ENCODE results near the gene KCNK3. TPM values are rescaled to one million over a fixed set of nuclear protein-coding genes. Genes with fewer than 3 reads are reported as not detected.

Gene KCNK3
- total and polyA plus RNA-seq, 2 donors (not counting 1 experiment from before 2014, with no cell fraction given) = not detected

DNA sequence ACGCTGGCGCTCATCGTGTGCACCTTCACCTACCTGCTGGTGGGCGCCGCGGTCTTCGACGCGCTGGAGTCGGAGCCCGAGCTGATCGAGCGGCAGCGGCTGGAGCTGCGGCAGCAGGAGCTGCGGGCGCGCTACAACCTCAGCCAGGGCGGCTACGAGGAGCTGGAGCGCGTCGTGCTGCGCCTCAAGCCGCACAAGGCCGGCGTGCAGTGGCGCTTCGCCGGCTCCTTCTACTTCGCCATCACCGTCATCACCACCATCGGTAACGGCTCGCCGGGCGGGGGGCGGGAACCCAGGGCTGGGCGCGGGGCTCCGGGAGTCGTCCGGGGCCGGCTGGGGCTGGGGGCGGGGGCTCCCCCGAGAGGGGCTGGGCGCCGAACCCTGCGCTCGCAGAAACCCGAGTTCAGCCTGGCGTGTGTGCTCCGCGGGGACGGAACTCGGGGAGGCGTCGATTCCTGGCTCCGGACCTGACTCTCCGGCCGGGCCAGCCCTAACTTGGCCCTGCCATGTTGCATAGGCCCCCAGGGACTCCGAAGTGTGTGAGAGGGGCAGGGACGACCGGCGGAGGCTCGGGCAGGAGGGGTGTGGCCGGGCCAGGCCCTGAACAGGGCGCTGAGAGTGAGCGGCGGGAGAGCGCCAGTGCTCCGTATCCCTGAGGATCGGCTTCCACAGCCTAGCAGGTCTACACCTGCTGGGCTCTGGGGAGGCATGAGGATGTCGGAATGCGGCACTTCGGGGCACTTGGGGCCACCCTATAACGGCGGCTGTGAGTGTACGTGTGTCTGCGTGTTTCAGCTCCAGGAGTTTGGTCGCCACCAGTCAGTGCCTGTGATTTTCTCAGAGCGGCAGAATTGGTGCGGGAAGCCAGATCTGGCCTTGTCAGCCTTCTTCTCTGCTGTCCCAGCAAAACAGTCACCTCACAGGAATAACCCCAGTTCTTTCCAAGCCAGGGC lies 651 bp downstream of the KCNK3 start:
- no peak overlapping the region for H3K9ac ChIP-seq (ENCODE audit: low read length)
- no peak overlapping the region for H3K4me3 Mint-ChIP-seq
- intact Hi-C loops (cut with micrococcal nuclease) = no loop called here
- H3K27me3 ChIP-seq (replicated peaks in 1 of 4; ENCODE audit: control extremely low read depth in 1 of 4, control insufficient read depth in 3 of 4, insufficient read depth in 4 of 4, low read length in 3 of 4) = peaks cover 0 to 64% (median 32%) of the 10 kb centered on the region in 4 experiments
- CTCF ChIA-PET = no interaction called here
- TF ChIP-seq EZH2 (IDR thresholded peaks at IDR 0.05; ENCODE audit: borderline replicate concordance, insufficient read depth, low read depth, low read length, poor library complexity, severe bottlenecking) = no peak
- TF ChIP-seq, protein P1, sequence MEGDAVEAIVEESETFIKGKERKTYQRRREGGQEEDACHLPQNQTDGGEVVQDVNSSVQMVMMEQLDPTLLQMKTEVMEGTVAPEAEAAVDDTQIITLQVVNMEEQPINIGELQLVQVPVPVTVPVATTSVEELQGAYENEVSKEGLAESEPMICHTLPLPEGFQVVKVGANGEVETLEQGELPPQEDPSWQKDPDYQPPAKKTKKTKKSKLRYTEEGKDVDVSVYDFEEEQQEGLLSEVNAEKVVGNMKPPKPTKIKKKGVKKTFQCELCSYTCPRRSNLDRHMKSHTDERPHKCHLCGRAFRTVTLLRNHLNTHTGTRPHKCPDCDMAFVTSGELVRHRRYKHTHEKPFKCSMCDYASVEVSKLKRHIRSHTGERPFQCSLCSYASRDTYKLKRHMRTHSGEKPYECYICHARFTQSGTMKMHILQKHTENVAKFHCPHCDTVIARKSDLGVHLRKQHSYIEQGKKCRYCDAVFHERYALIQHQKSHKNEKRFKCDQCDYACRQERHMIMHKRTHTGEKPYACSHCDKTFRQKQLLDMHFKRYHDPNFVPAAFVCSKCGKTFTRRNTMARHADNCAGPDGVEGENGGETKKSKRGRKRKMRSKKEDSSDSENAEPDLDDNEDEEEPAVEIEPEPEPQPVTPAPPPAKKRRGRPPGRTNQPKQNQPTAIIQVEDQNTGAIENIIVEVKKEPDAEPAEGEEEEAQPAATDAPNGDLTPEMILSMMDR (IDR thresholded peaks at IDR 0.05) = no peak
- H3K4me1 Mint-ChIP-seq = peaks cover 4% of the 10 kb centered on the region
- POLR2A ChIA-PET = no interaction called here
- no peaks in the 10 kb centered on the region for H4K20me1 ChIP-seq (ENCODE audit: control insufficient read depth, insufficient read depth, low read length, poor library complexity, severe bottlenecking)
- no peak overlapping the region for H3K27ac ChIP-seq (ENCODE audit: low read length in 2 of 2)
- H2AFZ ChIP-seq (ENCODE audit: insufficient read depth, low read depth, low read length, poor library complexity, severe bottlenecking) = no peak overlapping the region
- ATAC-seq (ENCODE audit: low read depth) (no peak), DNase-seq (no peak)
- peak overlapping the region; percentile 19 for H3K4me2 ChIP-seq (replicated peaks; ENCODE audit: low read depth, low read length, poor library complexity, severe bottlenecking)
- no peaks in the 10 kb centered on the region for H3K36me3 ChIP-seq (replicated peaks in 1 of 2; ENCODE audit: control extremely low read depth in 1 of 2, control insufficient read depth in 1 of 2, extremely low read depth in 1 of 2, insufficient read depth in 2 of 2, low read length in 1 of 2)
- H3K4me3 ChIP-seq (ENCODE audit: control extremely low read depth in 1 of 5, extremely low read depth in 1 of 5, insufficient read depth in 1 of 5, low read depth in 2 of 5, low read length in 4 of 5) = no peak overlapping the region
- 8% methylated on average over 83 of the region's 83 CpGs for WGBS (ENCODE audit: insufficient coverage)
- H3K27me3 Mint-ChIP-seq = peaks cover 68% of the 10 kb centered on the region
- H3K79me2 ChIP-seq (ENCODE audit: control insufficient read depth, insufficient read depth, low read length) = no peaks in the 10 kb centered on the region
- no peak overlapping the region for H3K27ac Mint-ChIP-seq
- H3K9me3 Mint-ChIP-seq (ENCODE audit: insufficient read depth) = no peaks in the 10 kb centered on the region
- peaks cover 0 to 5% (median 0%) of the 10 kb centered on the region in 3 donors for H3K9me3 ChIP-seq (ENCODE audit: control extremely low read depth in 1 of 3, control insufficient read depth in 2 of 3, insufficient read depth in 1 of 3, low read length in 2 of 3)
- H3K4me1 ChIP-seq (ENCODE audit: control insufficient read depth in 2 of 2, insufficient read depth in 2 of 2, low read length in 2 of 2) = no peaks in the 10 kb centered on the region

DNA sequence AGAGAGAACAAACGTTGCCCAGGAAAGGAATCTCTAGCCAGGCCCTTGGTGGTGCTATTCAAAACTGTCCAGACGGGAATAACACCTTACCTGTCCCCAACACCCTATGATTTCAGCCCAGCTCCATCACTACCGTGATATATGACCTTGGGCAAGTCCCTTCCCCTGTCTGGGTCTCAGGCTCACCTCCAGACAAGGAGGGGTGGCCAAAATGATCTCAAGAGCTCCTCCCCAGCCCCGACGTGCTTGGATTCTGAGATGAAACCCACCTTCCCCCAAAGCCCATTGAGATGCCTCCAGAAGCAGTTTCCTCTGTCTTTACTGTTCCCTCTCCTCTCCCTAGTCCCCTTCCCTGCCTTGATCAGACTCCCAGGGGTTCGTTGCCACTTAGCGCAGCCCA lies 1.5 kb downstream of the KCNK3 start:
- Mint-ChIP-seq H3K4me1 (peaks cover 4% of the 10 kb centered on the region), H3K4me3 (no peak overlapping the region), H3K27me3 (peaks cover 68% of the 10 kb centered on the region), H3K27ac (no peak overlapping the region), H3K9me3 (ENCODE audit: insufficient read depth) (no peaks in the 10 kb centered on the region)
- Histone ChIP-seq H4K20me1 (ENCODE audit: control insufficient read depth, insufficient read depth, low read length, poor library complexity, severe bottlenecking) (no peaks in the 10 kb centered on the region), H3K9ac (ENCODE audit: low read length) (no peak overlapping the region), H3K4me1 (ENCODE audit: control insufficient read depth in 2 of 2, insufficient read depth in 2 of 2, low read length in 2 of 2) (no peaks in the 10 kb centered on the region), H3K27ac (ENCODE audit: low read length in 2 of 2) (no peak overlapping the region), H2AFZ (ENCODE audit: insufficient read depth, low read depth, low read length, poor library complexity, severe bottlenecking) (no peak overlapping the region), H3K4me3 (ENCODE audit: control extremely low read depth in 1 of 5, extremely low read depth in 1 of 5, insufficient read depth in 1 of 5, low read depth in 2 of 5, low read length in 4 of 5) (no peak overlapping the region), H3K9me3 (ENCODE audit: control extremely low read depth in 1 of 3, control insufficient read depth in 2 of 3, insufficient read depth in 1 of 3, low read length in 2 of 3) (peaks cover 0 to 5% (median 0%) of the 10 kb centered on the region in 3 donors), H3K36me3 (replicated peaks in 1 of 2; ENCODE audit: control extremely low read depth in 1 of 2, control insufficient read depth in 1 of 2, extremely low read depth in 1 of 2, insufficient read depth in 2 of 2, low read length in 1 of 2) (no peaks in the 10 kb centered on the region), H3K4me2 (replicated peaks; ENCODE audit: low read depth, low read length, poor library complexity, severe bottlenecking) (no peak overlapping the region), H3K27me3 (replicated peaks in 1 of 4; ENCODE audit: control extremely low read depth in 1 of 4, control insufficient read depth in 3 of 4, insufficient read depth in 4 of 4, low read length in 3 of 4) (peaks cover 0 to 67% (median 32%) of the 10 kb centered on the region in 4 experiments), H3K79me2 (ENCODE audit: control insufficient read depth, insufficient read depth, low read length) (no peaks in the 10 kb centered on the region)
- DNase-seq = no peak
- 82% methylated on average over 3 of the region's 7 CpGs for WGBS (ENCODE audit: insufficient coverage)
- no peak for ATAC-seq (ENCODE audit: low read depth)
- intact Hi-C loops (cut with micrococcal nuclease) = no loop called here
- no peak for TF ChIP-seq EZH2 (IDR thresholded peaks at IDR 0.05; ENCODE audit: borderline replicate concordance, insufficient read depth, low read depth, low read length, poor library complexity, severe bottlenecking)
- TF ChIP-seq, protein P1 (IDR thresholded peaks at IDR 0.05) = no peak
- CTCF ChIA-PET = no interaction called here
- POLR2A ChIA-PET = no interaction called here

All from B cell (primary cell).